A549 (cell line): Measurements from ENCODE around the gene GSTP1. TPM values are rescaled to one million over a fixed set of nuclear protein-coding genes. Genes with fewer than 3 reads are reported as not detected.

ENCODE experiments used
- ATAC-seq, 2 experiments: fragments of 200-7000 bp in 1 of 2; fragments of >200 bp in 1 of 2; cut with Nextera tagmentation in 1 of 2; cut with Tn5 transposase in 1 of 2; 3 replicates each; pipeline versions ENCODE4 v1.8.0 to v1.9.1; 2018 to 2020; ENCODE audit warnings: mild to moderate bottlenecking in 1 of 2, moderate library complexity in 1 of 2
- CTCF ChIA-PET: fragments of 300-600 bp; sonication (Branson Sonifier 250); formaldehyde crosslinking; extraction: SDS; loops from one replicate; lab custom pipeline; 2021; ENCODE audit warnings: antibody characterized with exemption, inconsistent platforms; lab: Yijun Ruan, JAX
- POLR2A ChIA-PET: fragments of 350-600 bp; formaldehyde crosslinking; extraction: SDS; loops from one replicate; lab custom pipeline; 2021; ENCODE audit warnings: antibody characterized with exemption, inconsistent platforms; lab: Yijun Ruan, JAX
- DNase-seq, 2 experiments: peaks; one replicate each; pipeline versions ENCODE4 v3.0.0 to v3.0.0-alpha.2; 2011 to 2016; ENCODE audit warnings: low read depth in 1 of 2, low spot score in 1 of 2
- FAIRE-seq: peaks from 2 replicates; lab custom pipeline; 2011; peaks lifted over from hg19 to GRCh38; lab: Jason Lieb, UNC
- H3K27ac ChIP-seq, 2 experiments: fragments of >200 bp; sonication (Bioruptor Twin); formaldehyde crosslinking; 3 replicates each; pipeline ENCODE4 v1.5.1; 2016 to 2017
- H3K4me1 ChIP-seq: fragments of >200 bp; sonication (Bioruptor Twin); formaldehyde crosslinking; 3 replicates; pipeline ENCODE4 v1.6.1; 2016
- H3K4me2 ChIP-seq: fragments of >200 bp; sonication (Bioruptor Twin); formaldehyde crosslinking; 3 replicates; pipeline ENCODE4 v1.6.1; 2016
- H3K4me3 ChIP-seq: fragments of >200 bp; sonication (Bioruptor Twin); formaldehyde crosslinking; 3 replicates; pipeline ENCODE4 v1.5.1; 2016
- H3K9me3 ChIP-seq: fragments of >200 bp; sonication (Bioruptor Twin); formaldehyde crosslinking; 3 replicates; pipeline ENCODE4 v1.6.1; 2016
- CBX2 ChIP-seq: fragments of 200-600 bp; sonication (generic); IDR thresholded peaks from 2 replicates; pipeline ENCODE4 v1.6.1; 2016; ENCODE audit warnings: low read depth, mild to moderate bottlenecking, borderline replicate concordance
- CBX8 ChIP-seq: fragments of 200-600 bp; sonication (generic); IDR thresholded peaks from 2 replicates; pipeline ENCODE4 v1.6.1; 2016
- CEBPB ChIP-seq, 2 experiments: fragments of >200 bp in 1 of 2; sonication (Bioruptor Twin) in 1 of 2; formaldehyde crosslinking in 1 of 2; IDR thresholded peaks; 2 replicates each; pipeline ENCODE4 v1.6.1; 2012 to 2016
- CTCF ChIP-seq: fragments of >200 bp; sonication (Bioruptor Twin); formaldehyde crosslinking; IDR thresholded peaks from 3 replicates; pipeline ENCODE4 v1.5.1; 2016
- EP300 ChIP-seq, 2 experiments: fragments of >200 bp; sonication (Bioruptor Twin); formaldehyde crosslinking; IDR thresholded peaks; 2 replicates in 1 of 2; 3 replicates in 1 of 2; pipeline ENCODE4 v1.6.1; 2016 to 2017
- ESRRA ChIP-seq: fragments of 150-350 bp; IDR thresholded peaks from 2 replicates; pipeline ENCODE4 v1.6.1; 2014; ENCODE audit warnings: mild to moderate bottlenecking, low read length, borderline replicate concordance
- FOSB ChIP-seq: fragments of 250-450 bp; sonication (Bioruptor Pico); IDR thresholded peaks from 2 replicates; pipeline ENCODE4 v1.5.0; 2020; ENCODE audit warnings: mild to moderate bottlenecking, moderate library complexity
- HOXA7 ChIP-seq: fragments of 250-450 bp; sonication (Bioruptor Pico); IDR thresholded peaks from 2 replicates; pipeline ENCODE4 v1.5.0; 2020; ENCODE audit warnings: mild to moderate bottlenecking, moderate library complexity
- HOXB5 ChIP-seq: fragments of 250-450 bp; sonication (Bioruptor Pico); IDR thresholded peaks from 2 replicates; pipeline ENCODE4 v1.5.0; 2020; ENCODE audit warnings: mild to moderate bottlenecking, moderate library complexity
- KDM1A ChIP-seq: fragments of 200-600 bp; sonication (generic); IDR thresholded peaks from 2 replicates; pipeline ENCODE4 v1.6.1; 2016; ENCODE audit warnings: low read depth, mild to moderate bottlenecking
- MAFK ChIP-seq: fragments of 450-650 bp; IDR thresholded peaks from 2 replicates; pipeline ENCODE4 v1.6.1; 2014; ENCODE audit not compliant: partially characterized antibody
- MAX ChIP-seq: IDR thresholded peaks from 2 replicates; pipeline ENCODE4 v1.6.1; 2012
- NFE2L2 ChIP-seq: fragments of 150-350 bp; conservative IDR thresholded peaks from 2 replicates; pipeline ENCODE4 v1.6.1; 2014; ENCODE audit warnings: low read length
- NPAS2 ChIP-seq: fragments of 250-450 bp; sonication (Bioruptor Pico); IDR thresholded peaks from 2 replicates; pipeline ENCODE4 v1.8.0; 2022; ENCODE audit warnings: mild to moderate bottlenecking, moderate library complexity, borderline replicate concordance
- NR3C1 ChIP-seq: fragments of >200 bp; sonication (Bioruptor Twin); formaldehyde crosslinking; IDR thresholded peaks from 3 replicates; pipeline ENCODE4 v1.6.1; 2017
- RAD21 ChIP-seq, 2 experiments: fragments of >200 bp in 1 of 2; sonication (Bioruptor Twin) in 1 of 2; formaldehyde crosslinking in 1 of 2; IDR thresholded peaks in 1 of 2; conservative IDR thresholded peaks in 1 of 2; 2 replicates in 1 of 2; 3 replicates in 1 of 2; pipeline ENCODE4 v1.6.1; 2012 to 2018; ENCODE audit warnings: inconsistent platforms in 1 of 2
- RARB ChIP-seq: fragments of 250-450 bp; sonication (Bioruptor Pico); IDR thresholded peaks from 2 replicates; pipeline ENCODE4 v1.8.0; 2021; ENCODE audit warnings: mild to moderate bottlenecking, moderate library complexity
- RNF2 ChIP-seq: fragments of 200-600 bp; sonication (generic); IDR thresholded peaks from 2 replicates; pipeline ENCODE4 v1.6.1; 2016; ENCODE audit warnings: low read depth, mild to moderate bottlenecking, antibody characterized with exemption, moderate library complexity, borderline replicate concordance
- SMC3 ChIP-seq: fragments of >200 bp; sonication (Bioruptor Twin); formaldehyde crosslinking; IDR thresholded peaks from 3 replicates; pipeline ENCODE4 v1.6.1; 2018; ENCODE audit warnings: inconsistent platforms
- TFCP2L1 ChIP-seq: fragments of 250-450 bp; sonication (Bioruptor Pico); IDR thresholded peaks from 2 replicates; pipeline ENCODE4 v1.5.0; 2021; ENCODE audit warnings: mild to moderate bottlenecking
- ZC3H11A ChIP-seq: fragments of 450-650 bp; IDR thresholded peaks from 2 replicates; pipeline ENCODE4 v1.6.1; 2014; ENCODE audit warnings: antibody characterized with exemption, mild to moderate bottlenecking
- ZFP36 ChIP-seq: fragments of 450-650 bp; IDR thresholded peaks from 2 replicates; pipeline ENCODE4 v1.6.1; 2014; ENCODE audit warnings: borderline replicate concordance; ENCODE audit not compliant: partially characterized antibody
- ZNF302 ChIP-seq: fragments of 250-450 bp; sonication (Bioruptor Pico); IDR thresholded peaks from 2 replicates; pipeline ENCODE4 v1.9.0; 2021; ENCODE audit warnings: inconsistent platforms, mild to moderate bottlenecking, moderate library complexity
- WGBS: methylation state at CpG from one replicate; pipeline ENCODE4 v1.1.6; 2017; ENCODE audit errors: missing lambda C conversion rate; 5-methylcytosine and 5-hydroxymethylcytosine counted together
- polyA plus RNA-seq, 4 experiments: library from polyadenylated mRNA; depleted of rRNA in 3 of 4; stranded (reverse); fragments of >200 nt; fragmentation: RNase III in 1 of 4; extraction: RNeasy Plus Mini Kit Qiagen cat#74134 plus additional on column Dnase treatment in 1 of 4; gene quantifications; 2 replicates in 3 of 4; 3 replicates in 1 of 4; pipeline ENCODE4 v1.2.3, GENCODE V29; 2011 to 2017

Gene GSTP1
- polyA plus RNA-seq, 2 of the 4 experiments (the other 2 are of a cell fraction), result 991 to 1,034 TPM

- no peak for TF ChIP-seq KDM1A
- TF ChIP-seq RARB (CRISPR knock-in tag), result no peak
- TF ChIP-seq RAD21 (conservative IDR thresholded peaks at IDR 0.05 in 1 of 2, IDR thresholded peaks at IDR 0.05 in 1 of 2), result peak; percentile 80 to 85
- TF ChIP-seq ESRRA, result no peak
Measured at GRCh38 chr11:67572747-67573419, 10.7 kb upstream of the GSTP1 start (continued).

- ATAC-seq (no peak), FAIRE-seq (no peak), DNase-seq (no peak)
- H3K9me3 ChIP-seq, result no peaks in the 10 kb centered on the region
- CTCF ChIA-PET, result interaction anchor here (1.0 to 5.1 kb wide), 4 partner anchors 10 to 229 kb away, joined by 4 to 65 read pairs (median 5); partner anchors contain the start of gene GSTP1
- POLR2A ChIA-PET, result no interaction called here
- no peak for TF ChIP-seq HOXA7 (CRISPR knock-in tag)
- TF ChIP-seq SMC3, result no peak
- TF ChIP-seq ZC3H11A, result no peak
- no peak for TF ChIP-seq MAFK
- no peak for TF ChIP-seq CEBPB (IDR thresholded peaks at IDR 0.05)
- TF ChIP-seq FOSB (CRISPR knock-in tag), result no peak
- TF ChIP-seq CBX8, result no peak
- TF ChIP-seq EP300 (IDR thresholded peaks at IDR 0.05), result no peak
- no peak for TF ChIP-seq RARB (CRISPR knock-in tag)
- TF ChIP-seq ZNF302, result no peak
- TF ChIP-seq MAX, result no peak
- TF ChIP-seq RNF2, result no peak
- no peak for TF ChIP-seq HOXB5 (CRISPR knock-in tag)
- no peak for TF ChIP-seq CBX2
- no peak for TF ChIP-seq NFE2L2
- TF ChIP-seq ZFP36, result no peak
- no peak for TF ChIP-seq CTCF
- TF ChIP-seq NR3C1, result no peak
- H3K4me2 ChIP-seq, result no peak overlapping the region
- WGBS, result 51% methylated on average over 3 of the region's 3 CpGs
- H3K4me1 ChIP-seq, result peaks cover 23% of the 10 kb centered on the region
- H3K27ac ChIP-seq, result no peak overlapping the region
- no peak overlapping the region for H3K4me3 ChIP-seq
Measured at GRCh38 chr11:67574938-67575337, 8.7 kb upstream of the GSTP1 start.

GRCh38 chr11:67576735-67577475 is 6.7 kb upstream of the GSTP1 start:
- TF ChIP-seq TFCP2L1 (CRISPR knock-in tag) (no peak), RAD21 (conservative IDR thresholded peaks at IDR 0.05 in 1 of 2, IDR thresholded peaks at IDR 0.05 in 1 of 2) (peak in 1 of 2 experiments; percentile 31; a peak in 2 of 5 replicates), NPAS2 (CRISPR knock-in tag) (no peak)
- WGBS, result 73% methylated on average over 14 of the region's 14 CpGs
- POLR2A ChIA-PET, result no interaction called here
- no peak for FAIRE-seq
- DNase-seq, result no peak
- H3K4me2 ChIP-seq, result no peak overlapping the region
- H3K9me3 ChIP-seq, result no peaks in the 10 kb centered on the region
- peak overlapping the region in 1 of 2 experiments; percentile 3; a peak in 1 of 6 replicates for H3K27ac ChIP-seq
- ATAC-seq, result peak; percentile 10 to 27; a peak in 2 of 6 replicates
- CTCF ChIA-PET, result interaction anchor here (0.8 to 2.1 kb wide), 3 partner anchors 22 to 83 kb away, joined by 3 to 15 read pairs (median 6); partner anchors contain the start of gene NUDT8
- H3K4me1 ChIP-seq, result peaks cover 42% of the 10 kb centered on the region
- H3K4me3 ChIP-seq, result no peak overlapping the region
